Right lobe of liver (tissue), 4 donors: ENCODE results near the gene KCNC3.

ENCODE experiments used
- POLR2A ChIP-seq: fragments of 450-650 bp; IDR thresholded peaks from one replicate; pipeline ENCODE4 v1.6.1; 2017; ENCODE audit warnings: antibody characterized with exemption, mild to moderate bottlenecking
- TF ChIP-seq, protein P1 (sequence below), 4 donors: fragments of 200-600 bp in 3 of 4; fragments of 450-650 bp in 1 of 4; IDR thresholded peaks; one replicate each; pipeline versions ENCODE4 v1.5.1 to v1.8.0; 2016 to 2022; ENCODE audit warnings: antibody characterized with exemption in 4 of 4, mild to moderate bottlenecking in 2 of 4
- donor health status: DM: no; HTN: no; CAD: no.
- donor health status: DM: no; HTN: no; CAD: no.
- donor health status: DM: no; HTN: yes; CAD: no.

DNA sequence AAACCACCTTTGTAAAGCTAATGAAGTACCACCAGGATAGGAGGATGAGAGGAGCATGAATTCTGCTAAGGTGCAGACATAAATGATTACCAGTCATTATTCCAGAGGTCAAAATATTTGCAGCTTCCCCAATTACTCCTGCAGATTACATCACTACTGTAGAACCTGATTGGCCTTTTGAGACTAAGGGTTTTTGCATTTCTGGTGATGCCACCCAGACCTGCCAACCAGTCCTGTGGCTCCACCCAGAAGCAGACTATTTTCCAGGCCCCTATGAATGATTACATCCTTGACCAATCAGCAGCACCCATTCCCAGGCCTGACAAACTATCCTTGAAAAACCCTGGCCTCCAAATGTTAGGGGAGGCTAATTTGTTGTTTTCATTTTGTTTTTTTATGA is 11.2 kb upstream of the KCNC3 start:
- TF ChIP-seq, protein P1, sequence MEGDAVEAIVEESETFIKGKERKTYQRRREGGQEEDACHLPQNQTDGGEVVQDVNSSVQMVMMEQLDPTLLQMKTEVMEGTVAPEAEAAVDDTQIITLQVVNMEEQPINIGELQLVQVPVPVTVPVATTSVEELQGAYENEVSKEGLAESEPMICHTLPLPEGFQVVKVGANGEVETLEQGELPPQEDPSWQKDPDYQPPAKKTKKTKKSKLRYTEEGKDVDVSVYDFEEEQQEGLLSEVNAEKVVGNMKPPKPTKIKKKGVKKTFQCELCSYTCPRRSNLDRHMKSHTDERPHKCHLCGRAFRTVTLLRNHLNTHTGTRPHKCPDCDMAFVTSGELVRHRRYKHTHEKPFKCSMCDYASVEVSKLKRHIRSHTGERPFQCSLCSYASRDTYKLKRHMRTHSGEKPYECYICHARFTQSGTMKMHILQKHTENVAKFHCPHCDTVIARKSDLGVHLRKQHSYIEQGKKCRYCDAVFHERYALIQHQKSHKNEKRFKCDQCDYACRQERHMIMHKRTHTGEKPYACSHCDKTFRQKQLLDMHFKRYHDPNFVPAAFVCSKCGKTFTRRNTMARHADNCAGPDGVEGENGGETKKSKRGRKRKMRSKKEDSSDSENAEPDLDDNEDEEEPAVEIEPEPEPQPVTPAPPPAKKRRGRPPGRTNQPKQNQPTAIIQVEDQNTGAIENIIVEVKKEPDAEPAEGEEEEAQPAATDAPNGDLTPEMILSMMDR (IDR thresholded peaks at IDR 0.05): no peak
- TF ChIP-seq POLR2A: no peak
